Liver (tissue), 9 donors: ENCODE results near the gene KIAA1217. TPM values are rescaled to one million over a fixed set of nuclear protein-coding genes. Genes with fewer than 3 reads are reported as not detected.

Source experiments
- DNase-seq: peaks from one replicate; pipeline ENCODE4 v3.0.0-alpha.2; 2017; ENCODE audit warnings: low spot score
- H3K27ac ChIP-seq, 2 donors: one replicate each; pipeline ENCODE4 v1.7.0; 2013; ENCODE audit warnings: inconsistent platforms in 2 of 2, low read length in 2 of 2, control low read depth in 1 of 2, low read depth in 1 of 2, mild to moderate bottlenecking in 1 of 2
- H3K27me3 ChIP-seq, 4 donors: one replicate each; pipeline versions ENCODE4 v1.6.1 to v1.7.0; 2013; ENCODE audit warnings: low read length in 3 of 4, inconsistent platforms in 1 of 4, mild to moderate bottlenecking in 1 of 4, moderate library complexity in 1 of 4; ENCODE audit not compliant: control insufficient read depth in 4 of 4, insufficient read depth in 4 of 4
- H3K36me3 ChIP-seq, 4 donors: one replicate each; pipeline versions ENCODE4 v1.6.1 to v1.7.0; 2013; ENCODE audit warnings: low read length in 3 of 4, mild to moderate bottlenecking in 3 of 4, low read depth in 1 of 4, moderate library complexity in 1 of 4; ENCODE audit not compliant: control insufficient read depth in 4 of 4, insufficient read depth in 3 of 4
- H3K4me1 ChIP-seq, 4 donors: one replicate each; pipeline versions ENCODE4 v1.6.1 to v1.7.0; 2013; ENCODE audit warnings: low read length in 3 of 4, mild to moderate bottlenecking in 3 of 4, moderate library complexity in 1 of 4; ENCODE audit not compliant: control insufficient read depth in 4 of 4, insufficient read depth in 4 of 4
- H3K4me3 ChIP-seq, 3 donors: one replicate each; pipeline versions ENCODE4 v1.6.1 to v1.7.0; 2013; ENCODE audit warnings: low read length in 3 of 3, control low read depth in 1 of 3, low read depth in 1 of 3, mild to moderate bottlenecking in 1 of 3
- H3K9ac ChIP-seq, 2 donors: one replicate each; pipeline ENCODE4 v1.7.0; 2013; ENCODE audit warnings: low read length in 2 of 2, mild to moderate bottlenecking in 2 of 2, moderate library complexity in 2 of 2, control low read depth in 1 of 2, low read depth in 1 of 2
- H3K9me3 ChIP-seq, 4 donors: one replicate each; pipeline versions ENCODE4 v1.6.1 to v1.7.0; 2013; ENCODE audit warnings: low read length in 3 of 4; ENCODE audit not compliant: control insufficient read depth in 4 of 4
- FOXA1 ChIP-seq: IDR thresholded peaks from 2 replicates; pipeline ENCODE4 v1.6.1; 2016; ENCODE audit warnings: antibody characterized with exemption
- FOXA2 ChIP-seq: IDR thresholded peaks from 2 replicates; pipeline ENCODE4 v1.6.1; 2016; ENCODE audit warnings: antibody characterized with exemption
- GABPA ChIP-seq, 2 donors: IDR thresholded peaks in 1 of 2; conservative IDR thresholded peaks in 1 of 2; 2 replicates each; pipeline ENCODE4 v1.6.1; 2016; ENCODE audit warnings: antibody characterized with exemption in 2 of 2, mild to moderate bottlenecking in 1 of 2, moderate library complexity in 1 of 2
- HNF4A ChIP-seq, 2 donors: conservative IDR thresholded peaks; 2 replicates each; pipeline ENCODE4 v1.6.1; 2016; ENCODE audit warnings: antibody characterized with exemption in 2 of 2, mild to moderate bottlenecking in 2 of 2
- HNF4G ChIP-seq: IDR thresholded peaks from 2 replicates; pipeline ENCODE4 v1.6.1; 2016; ENCODE audit warnings: antibody characterized with exemption
- JUND ChIP-seq, 2 donors: IDR thresholded peaks; 2 replicates each; pipeline ENCODE4 v1.6.1; 2016; ENCODE audit warnings: antibody characterized with exemption in 2 of 2
- NR2F2 ChIP-seq: IDR thresholded peaks from 2 replicates; pipeline ENCODE4 v1.6.1; 2016; ENCODE audit warnings: antibody characterized with exemption
- RAD21 ChIP-seq, 2 donors: IDR thresholded peaks; 2 replicates each; pipeline ENCODE4 v1.6.1; 2016; ENCODE audit warnings: antibody characterized with exemption in 2 of 2, mild to moderate bottlenecking in 2 of 2
- SP1 ChIP-seq: IDR thresholded peaks from 2 replicates; pipeline ENCODE4 v1.6.1; 2018; ENCODE audit warnings: antibody characterized with exemption, mild to moderate bottlenecking
- TAF1 ChIP-seq: conservative IDR thresholded peaks from 2 replicates; pipeline ENCODE4 v1.6.1; 2016; ENCODE audit warnings: antibody characterized with exemption, mild to moderate bottlenecking
- YY1 ChIP-seq: IDR thresholded peaks from 2 replicates; pipeline ENCODE4 v1.6.1; 2016; ENCODE audit warnings: antibody characterized with exemption, mild to moderate bottlenecking
- ZBTB33 ChIP-seq: IDR thresholded peaks from 2 replicates; pipeline ENCODE4 v1.6.1; 2016; ENCODE audit warnings: antibody characterized with exemption
- WGBS: extraction: QIAGEN DNeasy Blood & Tissue Kit; methylation state at CpG from one replicate; pipeline ENCODE4 v1.1.7; 2013; 5-methylcytosine and 5-hydroxymethylcytosine counted together
- polyA plus RNA-seq, 2 donors: library from polyadenylated mRNA; stranded (reverse) in 1 of 2; unstranded in 1 of 2; fragments of 200-250 nt in 1 of 2; fragments of >200 nt in 1 of 2; fragmentation: Nextera tagmentation in 1 of 2; extraction: Ambion mirVana in 1 of 2; gene quantifications; one replicate each; pipeline versions ENCODE4 v1.2.1 to v1.2.3, GENCODE V29; 2013 to 2015
- total RNA-seq, 2 donors: library from RNA; depleted of rRNA; stranded (reverse); fragments of >200 nt; gene quantifications; one replicate each; pipeline ENCODE4 v1.2.3, GENCODE V29; 2014
- TF ChIP-seq, protein P1 (sequence below): IDR thresholded peaks from 2 replicates; pipeline ENCODE4 v1.6.1; 2016; ENCODE audit warnings: antibody characterized with exemption
- TF ChIP-seq, protein P2 (sequence below): IDR thresholded peaks from 2 replicates; pipeline ENCODE4 v1.6.1; 2016; ENCODE audit warnings: antibody characterized with exemption
- TF ChIP-seq, protein P3 (sequence below): fragments of 150-350 bp; IDR thresholded peaks from 2 replicates; pipeline ENCODE4 v1.5.1; 2017; ENCODE audit warnings: improper control_type of control experiment, low read depth, low read length; ENCODE audit not compliant: missing input control
- donor health status: healthy.
- donor health status: healthy.
- donor health status: healthy.
- donor health status: healthy.
- donor health status: healthy.

Gene KIAA1217
- total and polyA plus RNA-seq, 4 donors = 4.5 to 12.8 (median 6.8) TPM

DNA sequence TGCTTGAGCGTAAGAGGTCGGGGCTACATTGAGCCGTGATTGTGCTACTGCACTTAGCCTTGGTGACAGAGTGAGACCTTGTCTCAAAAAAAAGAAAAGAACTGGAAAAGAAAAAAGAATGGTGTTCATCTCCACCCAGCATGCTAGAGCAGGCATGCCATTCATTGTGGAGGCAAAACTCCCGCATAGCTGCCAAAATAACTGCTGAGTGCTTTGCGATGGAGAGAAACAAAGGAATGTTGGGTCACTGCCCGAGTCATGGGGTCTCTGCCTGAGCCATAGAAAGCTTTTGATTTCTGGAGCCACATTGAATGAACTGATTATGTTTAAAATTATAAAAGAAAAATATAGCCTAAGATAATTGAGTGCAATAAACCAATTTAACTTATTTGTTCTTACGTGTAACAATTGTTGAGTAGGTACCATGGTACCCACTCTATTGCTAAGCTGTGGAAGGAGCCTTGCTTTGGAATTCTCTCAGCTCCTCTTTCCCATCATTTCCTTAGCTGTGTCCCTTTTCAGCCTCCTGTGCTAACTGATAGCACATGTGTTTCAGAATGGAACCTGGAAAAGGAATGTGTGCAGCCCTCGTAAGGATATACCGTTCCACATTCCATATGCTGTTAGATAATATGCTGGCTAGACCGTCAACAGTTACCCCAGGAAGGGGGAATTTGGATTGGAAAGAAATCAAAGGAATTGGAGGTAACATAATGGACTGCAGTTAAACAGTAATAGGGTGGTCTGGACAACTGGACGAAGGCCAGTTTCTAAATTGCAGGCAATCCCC, 99.0 kb downstream of the KIAA1217 start (continued):
- TF ChIP-seq GABPA (IDR thresholded peaks at IDR 0.05 in 1 of 2, conservative IDR thresholded peaks at IDR 0.05 in 1 of 2) (no peak), NR2F2 (no peak), ZBTB33 (no peak), HNF4A (conservative IDR thresholded peaks at IDR 0.05) (no peak), FOXA2 (no peak), HNF4G (no peak)

DNA sequence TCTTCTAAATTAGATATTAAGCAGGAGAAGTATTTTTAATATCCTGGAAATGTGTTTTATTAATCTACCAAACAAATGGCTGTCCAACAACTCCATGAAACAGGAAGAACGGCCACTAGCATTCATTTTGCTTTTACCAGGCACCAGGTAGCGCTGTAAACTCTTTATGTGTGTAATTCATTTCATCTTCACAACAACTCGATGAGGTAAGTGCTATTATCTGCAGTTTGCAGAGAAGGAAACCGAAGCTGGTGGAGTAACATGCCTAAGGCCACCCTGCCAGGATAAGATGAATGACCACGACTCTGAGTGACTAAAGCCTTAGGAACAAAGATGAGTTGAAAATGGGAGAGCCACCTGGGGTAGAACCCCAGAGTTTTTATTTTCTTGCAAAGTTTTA, 101.2 kb downstream of the KIAA1217 start:
- Histone ChIP-seq H3K4me1 (no peaks in the 10 kb centered on the region), H3K9me3 (no peaks in the 10 kb centered on the region), H3K27me3 (peaks cover 0 to 3% (median 0%) of the 10 kb centered on the region in 4 donors), H3K36me3 (no peaks in the 10 kb centered on the region), H3K27ac (no peak overlapping the region), H3K9ac (no peak overlapping the region), H3K4me3 (no peak overlapping the region)
- no peak for DNase-seq
- 79% methylated on average over 5 of the region's 5 CpGs for WGBS
- TF ChIP-seq YY1 = no peak
- no peak for TF ChIP-seq TAF1
- TF ChIP-seq NR2F2 = no peak
- TF ChIP-seq SP1 = no peak
- no peak for TF ChIP-seq HNF4A (conservative IDR thresholded peaks at IDR 0.05)
- TF ChIP-seq, protein P1, sequence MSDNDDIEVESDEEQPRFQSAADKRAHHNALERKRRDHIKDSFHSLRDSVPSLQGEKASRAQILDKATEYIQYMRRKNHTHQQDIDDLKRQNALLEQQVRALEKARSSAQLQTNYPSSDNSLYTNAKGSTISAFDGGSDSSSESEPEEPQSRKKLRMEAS = no peak
- no peak for TF ChIP-seq FOXA2
- TF ChIP-seq JUND (IDR thresholded peaks at IDR 0.05) = no peak
- no peak for TF ChIP-seq RAD21 (IDR thresholded peaks at IDR 0.05)
- TF ChIP-seq, protein P2, sequence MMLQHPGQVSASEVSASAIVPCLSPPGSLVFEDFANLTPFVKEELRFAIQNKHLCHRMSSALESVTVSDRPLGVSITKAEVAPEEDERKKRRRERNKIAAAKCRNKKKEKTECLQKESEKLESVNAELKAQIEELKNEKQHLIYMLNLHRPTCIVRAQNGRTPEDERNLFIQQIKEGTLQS = no peak
- no peak for TF ChIP-seq GABPA (IDR thresholded peaks at IDR 0.05 in 1 of 2, conservative IDR thresholded peaks at IDR 0.05 in 1 of 2)
- TF ChIP-seq, protein P3, sequence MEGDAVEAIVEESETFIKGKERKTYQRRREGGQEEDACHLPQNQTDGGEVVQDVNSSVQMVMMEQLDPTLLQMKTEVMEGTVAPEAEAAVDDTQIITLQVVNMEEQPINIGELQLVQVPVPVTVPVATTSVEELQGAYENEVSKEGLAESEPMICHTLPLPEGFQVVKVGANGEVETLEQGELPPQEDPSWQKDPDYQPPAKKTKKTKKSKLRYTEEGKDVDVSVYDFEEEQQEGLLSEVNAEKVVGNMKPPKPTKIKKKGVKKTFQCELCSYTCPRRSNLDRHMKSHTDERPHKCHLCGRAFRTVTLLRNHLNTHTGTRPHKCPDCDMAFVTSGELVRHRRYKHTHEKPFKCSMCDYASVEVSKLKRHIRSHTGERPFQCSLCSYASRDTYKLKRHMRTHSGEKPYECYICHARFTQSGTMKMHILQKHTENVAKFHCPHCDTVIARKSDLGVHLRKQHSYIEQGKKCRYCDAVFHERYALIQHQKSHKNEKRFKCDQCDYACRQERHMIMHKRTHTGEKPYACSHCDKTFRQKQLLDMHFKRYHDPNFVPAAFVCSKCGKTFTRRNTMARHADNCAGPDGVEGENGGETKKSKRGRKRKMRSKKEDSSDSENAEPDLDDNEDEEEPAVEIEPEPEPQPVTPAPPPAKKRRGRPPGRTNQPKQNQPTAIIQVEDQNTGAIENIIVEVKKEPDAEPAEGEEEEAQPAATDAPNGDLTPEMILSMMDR = no peak
- TF ChIP-seq FOXA1 = no peak
- TF ChIP-seq ZBTB33 = no peak
- TF ChIP-seq HNF4G = no peak
